ENCODE measurements around the gene RNF224. TPM values are rescaled to one million over a fixed set of nuclear protein-coding genes. Genes with fewer than 3 reads are reported as not detected.

The RNF224 gene
- polyA plus RNA-seq, 1 donor from 2014 or later, result not detected

DNA sequence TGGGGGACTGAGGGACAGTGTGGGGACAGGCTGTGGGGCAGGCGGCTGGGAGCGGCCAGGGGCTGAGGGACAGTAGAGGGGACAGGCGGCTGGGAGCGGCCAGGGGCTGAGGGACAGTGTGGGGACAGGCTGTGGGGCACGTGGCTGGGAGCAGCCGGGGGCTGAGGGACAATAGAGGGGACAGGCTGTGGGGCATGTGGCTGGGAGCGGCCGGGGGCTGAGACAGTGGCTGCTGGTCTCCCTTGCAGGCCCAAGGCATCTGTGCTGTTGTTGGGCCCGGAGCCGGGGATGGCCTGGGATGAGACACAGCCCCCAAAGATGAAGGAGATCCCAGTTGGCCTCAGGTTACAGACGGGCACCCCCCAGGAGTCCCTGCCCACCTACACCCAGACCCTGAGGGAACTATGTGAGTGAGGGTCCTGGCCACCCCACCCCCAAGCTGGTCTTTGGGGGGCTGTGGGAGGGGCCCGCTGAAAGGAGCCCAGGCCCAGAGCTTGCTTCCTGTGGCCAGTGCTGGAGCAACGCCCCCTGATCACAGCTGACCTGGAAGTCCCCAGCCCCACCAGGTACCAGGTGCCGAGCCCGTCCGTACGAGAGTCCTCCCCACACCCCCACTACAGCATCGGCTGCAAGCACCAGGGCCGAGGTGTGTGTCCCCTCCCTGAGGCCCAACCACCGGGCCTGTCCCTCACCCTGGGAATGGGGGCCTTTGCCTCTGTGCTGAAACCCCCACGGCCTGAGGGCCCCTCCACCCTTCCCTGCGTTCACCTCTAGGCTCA, 24.4 kb downstream of the RNF224 start:
- Histone ChIP-seq H4K20me1 (ENCODE audit: insufficient read depth) (no peaks in the 10 kb centered on the region), H3K4me2 (ENCODE audit: low read length) (no peak overlapping the region)

DNA sequence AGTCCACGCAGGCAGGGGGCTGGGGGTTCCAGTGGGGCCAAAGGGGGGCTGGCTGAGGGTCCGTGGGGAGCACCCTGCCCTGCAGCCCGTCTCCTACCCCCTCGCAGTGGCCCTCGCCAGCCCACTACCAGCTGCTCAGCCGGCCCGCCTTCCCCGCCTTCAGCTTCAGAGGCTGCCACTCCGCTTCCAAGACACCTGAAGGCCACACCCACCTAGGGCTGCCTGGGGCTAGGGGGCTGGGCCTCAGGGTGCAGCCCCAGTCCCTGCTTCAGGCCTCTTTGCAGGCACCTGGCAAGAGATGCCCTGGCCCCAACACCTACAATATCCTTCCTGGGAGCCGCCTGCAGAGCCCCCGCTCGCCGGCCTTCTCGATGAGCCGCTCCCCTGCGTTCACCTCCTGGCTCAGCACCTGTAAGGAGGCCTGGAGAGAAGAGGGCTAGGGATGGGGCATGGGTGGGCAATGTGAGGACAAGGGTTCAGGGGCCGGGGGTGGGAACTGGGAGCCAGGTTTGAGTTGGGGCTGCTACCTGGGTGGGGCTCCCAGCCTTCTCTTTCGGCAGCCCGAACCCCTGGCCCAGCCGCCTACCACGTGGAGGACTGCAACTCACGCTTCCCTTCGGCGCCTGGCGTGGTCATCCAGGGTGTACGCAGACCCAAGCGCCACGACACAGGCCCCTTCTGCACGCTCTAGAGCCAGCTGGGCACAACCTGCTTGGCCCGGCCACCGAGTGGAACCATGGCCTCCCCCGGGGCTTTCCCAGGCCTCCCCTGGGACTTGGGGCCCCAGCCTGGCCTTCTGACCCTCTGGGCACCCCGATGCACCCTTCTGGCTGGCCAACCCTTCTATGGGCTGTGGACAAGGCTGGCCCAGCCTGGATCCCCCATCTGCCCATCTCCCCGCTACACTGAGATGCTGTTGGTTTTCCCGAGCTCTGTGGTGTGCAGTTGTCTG, 25.5 kb downstream of the RNF224 start:
- H3F3A ChIP-seq (ENCODE audit: insufficient read depth, low read length, poor library complexity, severe bottlenecking), result no peaks in the 10 kb centered on the region
- H3K9me3 ChIP-seq (ENCODE audit: low read length), result no peaks in the 10 kb centered on the region
- H3K9ac ChIP-seq (ENCODE audit: low read length), result no peak overlapping the region
- no peaks in the 10 kb centered on the region for H3K36me3 ChIP-seq (ENCODE audit: insufficient read depth, low read length)
- no peaks in the 10 kb centered on the region for H3K9me2 ChIP-seq (ENCODE audit: insufficient read depth, low read length)
- H2AFZ ChIP-seq (ENCODE audit: low read depth, low read length), result no peak overlapping the region
- H3K4me2 ChIP-seq (ENCODE audit: low read length), result no peak overlapping the region
- H3K79me2 ChIP-seq (replicated peaks; ENCODE audit: insufficient read depth, low read length), result peaks cover 10% of the 10 kb centered on the region
- H4K20me1 ChIP-seq (ENCODE audit: insufficient read depth), result no peaks in the 10 kb centered on the region
- H3K27me3 ChIP-seq (ENCODE audit: insufficient read depth, low read depth, low read length), result no peaks in the 10 kb centered on the region
- no peak overlapping the region for H3K27ac ChIP-seq (ENCODE audit: low read length)
- no peak overlapping the region for H3K4me3 ChIP-seq (ENCODE audit: low read length)
- TF ChIP-seq TAF1 (IDR thresholded peaks at IDR 0.05; ENCODE audit: low read depth) (no peak), RAD21 (conservative IDR thresholded peaks at IDR 0.05) (no peak), EZH2 (IDR thresholded peaks at IDR 0.05; ENCODE audit: borderline replicate concordance, insufficient read depth, low read length, poor library complexity, severe bottlenecking) (no peak), POLR2AphosphoS5 (IDR thresholded peaks at IDR 0.05) (no peak), EP300 (conservative IDR thresholded peaks at IDR 0.05; ENCODE audit: poor library complexity, severe bottlenecking) (no peak), SMC3 (conservative IDR thresholded peaks at IDR 0.05; ENCODE audit: poor library complexity) (no peak), MXI1 (conservative IDR thresholded peaks at IDR 0.05; ENCODE audit: poor library complexity, severe bottlenecking) (no peak)
- TF ChIP-seq, protein P1, sequence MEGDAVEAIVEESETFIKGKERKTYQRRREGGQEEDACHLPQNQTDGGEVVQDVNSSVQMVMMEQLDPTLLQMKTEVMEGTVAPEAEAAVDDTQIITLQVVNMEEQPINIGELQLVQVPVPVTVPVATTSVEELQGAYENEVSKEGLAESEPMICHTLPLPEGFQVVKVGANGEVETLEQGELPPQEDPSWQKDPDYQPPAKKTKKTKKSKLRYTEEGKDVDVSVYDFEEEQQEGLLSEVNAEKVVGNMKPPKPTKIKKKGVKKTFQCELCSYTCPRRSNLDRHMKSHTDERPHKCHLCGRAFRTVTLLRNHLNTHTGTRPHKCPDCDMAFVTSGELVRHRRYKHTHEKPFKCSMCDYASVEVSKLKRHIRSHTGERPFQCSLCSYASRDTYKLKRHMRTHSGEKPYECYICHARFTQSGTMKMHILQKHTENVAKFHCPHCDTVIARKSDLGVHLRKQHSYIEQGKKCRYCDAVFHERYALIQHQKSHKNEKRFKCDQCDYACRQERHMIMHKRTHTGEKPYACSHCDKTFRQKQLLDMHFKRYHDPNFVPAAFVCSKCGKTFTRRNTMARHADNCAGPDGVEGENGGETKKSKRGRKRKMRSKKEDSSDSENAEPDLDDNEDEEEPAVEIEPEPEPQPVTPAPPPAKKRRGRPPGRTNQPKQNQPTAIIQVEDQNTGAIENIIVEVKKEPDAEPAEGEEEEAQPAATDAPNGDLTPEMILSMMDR (IDR thresholded peaks at IDR 0.05; ENCODE audit: poor library complexity, severe bottlenecking), result no peak
- TF ChIP-seq, protein P2, sequence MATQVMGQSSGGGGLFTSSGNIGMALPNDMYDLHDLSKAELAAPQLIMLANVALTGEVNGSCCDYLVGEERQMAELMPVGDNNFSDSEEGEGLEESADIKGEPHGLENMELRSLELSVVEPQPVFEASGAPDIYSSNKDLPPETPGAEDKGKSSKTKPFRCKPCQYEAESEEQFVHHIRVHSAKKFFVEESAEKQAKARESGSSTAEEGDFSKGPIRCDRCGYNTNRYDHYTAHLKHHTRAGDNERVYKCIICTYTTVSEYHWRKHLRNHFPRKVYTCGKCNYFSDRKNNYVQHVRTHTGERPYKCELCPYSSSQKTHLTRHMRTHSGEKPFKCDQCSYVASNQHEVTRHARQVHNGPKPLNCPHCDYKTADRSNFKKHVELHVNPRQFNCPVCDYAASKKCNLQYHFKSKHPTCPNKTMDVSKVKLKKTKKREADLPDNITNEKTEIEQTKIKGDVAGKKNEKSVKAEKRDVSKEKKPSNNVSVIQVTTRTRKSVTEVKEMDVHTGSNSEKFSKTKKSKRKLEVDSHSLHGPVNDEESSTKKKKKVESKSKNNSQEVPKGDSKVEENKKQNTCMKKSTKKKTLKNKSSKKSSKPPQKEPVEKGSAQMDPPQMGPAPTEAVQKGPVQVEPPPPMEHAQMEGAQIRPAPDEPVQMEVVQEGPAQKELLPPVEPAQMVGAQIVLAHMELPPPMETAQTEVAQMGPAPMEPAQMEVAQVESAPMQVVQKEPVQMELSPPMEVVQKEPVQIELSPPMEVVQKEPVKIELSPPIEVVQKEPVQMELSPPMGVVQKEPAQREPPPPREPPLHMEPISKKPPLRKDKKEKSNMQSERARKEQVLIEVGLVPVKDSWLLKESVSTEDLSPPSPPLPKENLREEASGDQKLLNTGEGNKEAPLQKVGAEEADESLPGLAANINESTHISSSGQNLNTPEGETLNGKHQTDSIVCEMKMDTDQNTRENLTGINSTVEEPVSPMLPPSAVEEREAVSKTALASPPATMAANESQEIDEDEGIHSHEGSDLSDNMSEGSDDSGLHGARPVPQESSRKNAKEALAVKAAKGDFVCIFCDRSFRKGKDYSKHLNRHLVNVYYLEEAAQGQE (IDR thresholded peaks at IDR 0.05; ENCODE audit: borderline replicate concordance), result no peak

More for the DNA sequence above, 24.4 kb downstream of the RNF224 start:
- H2AFZ ChIP-seq (ENCODE audit: low read depth, low read length), result no peak overlapping the region
- peaks cover 10% of the 10 kb centered on the region for H3K79me2 ChIP-seq (replicated peaks; ENCODE audit: insufficient read depth, low read length)
- no peaks in the 10 kb centered on the region for H3F3A ChIP-seq (ENCODE audit: insufficient read depth, low read length, poor library complexity, severe bottlenecking)
- no peak overlapping the region for H3K4me3 ChIP-seq (ENCODE audit: low read length)
- H3K27ac ChIP-seq (ENCODE audit: low read length), result no peak overlapping the region
- H3K36me3 ChIP-seq (ENCODE audit: insufficient read depth, low read length), result no peaks in the 10 kb centered on the region
- H3K27me3 ChIP-seq (ENCODE audit: insufficient read depth, low read depth, low read length), result no peaks in the 10 kb centered on the region
- no peak for TF ChIP-seq MXI1 (conservative IDR thresholded peaks at IDR 0.05; ENCODE audit: poor library complexity, severe bottlenecking)
- no peak for TF ChIP-seq EP300 (conservative IDR thresholded peaks at IDR 0.05; ENCODE audit: poor library complexity, severe bottlenecking)
- TF ChIP-seq, protein P1 (IDR thresholded peaks at IDR 0.05; ENCODE audit: poor library complexity, severe bottlenecking), result no peak
- no peak for TF ChIP-seq RAD21 (conservative IDR thresholded peaks at IDR 0.05)
- TF ChIP-seq TAF1 (IDR thresholded peaks at IDR 0.05; ENCODE audit: low read depth), result no peak
- no peak for TF ChIP-seq EZH2 (IDR thresholded peaks at IDR 0.05; ENCODE audit: borderline replicate concordance, insufficient read depth, low read length, poor library complexity, severe bottlenecking)
- no peak for TF ChIP-seq SMC3 (conservative IDR thresholded peaks at IDR 0.05; ENCODE audit: poor library complexity)
- no peaks in the 10 kb centered on the region for H3K9me3 ChIP-seq (ENCODE audit: low read length)
- H3K9ac ChIP-seq (ENCODE audit: low read length), result no peak overlapping the region
- no peaks in the 10 kb centered on the region for H3K9me2 ChIP-seq (ENCODE audit: insufficient read depth, low read length)
